ENCODE measurements around the gene GTF3C1.

The GTF3C1 gene

DNA sequence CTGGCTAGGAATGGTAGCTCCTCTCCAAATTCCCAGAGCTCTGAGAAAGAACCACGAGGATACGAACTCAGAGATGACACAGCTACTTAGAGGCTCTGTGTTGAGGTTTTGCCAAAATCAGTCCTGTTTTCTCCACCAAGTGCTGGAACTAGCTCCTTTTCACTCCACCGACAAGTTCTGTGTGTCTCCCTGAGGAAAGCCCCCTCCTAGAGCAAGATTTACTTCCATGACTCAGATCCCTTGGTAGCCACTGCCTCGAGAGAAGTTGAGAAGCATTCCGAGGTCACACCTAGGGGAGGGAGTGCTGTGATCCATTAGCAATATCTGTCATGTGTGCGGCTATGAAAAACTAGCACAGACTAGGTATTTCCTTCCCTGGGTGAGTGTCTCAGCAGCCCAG, 117.2 kb downstream of the GTF3C1 start:
- H3K79me2 ChIP-seq = no peaks in the 10 kb centered on the region
- no peak overlapping the region for H3K27ac ChIP-seq
- no peaks in the 10 kb centered on the region for H3K4me1 ChIP-seq
- no peak overlapping the region for H3K4me3 ChIP-seq (ENCODE audit: low read depth, low read length)
- H3K9ac ChIP-seq = no peak overlapping the region
- no peak overlapping the region for H2AFZ ChIP-seq
- TF ChIP-seq, protein P1, sequence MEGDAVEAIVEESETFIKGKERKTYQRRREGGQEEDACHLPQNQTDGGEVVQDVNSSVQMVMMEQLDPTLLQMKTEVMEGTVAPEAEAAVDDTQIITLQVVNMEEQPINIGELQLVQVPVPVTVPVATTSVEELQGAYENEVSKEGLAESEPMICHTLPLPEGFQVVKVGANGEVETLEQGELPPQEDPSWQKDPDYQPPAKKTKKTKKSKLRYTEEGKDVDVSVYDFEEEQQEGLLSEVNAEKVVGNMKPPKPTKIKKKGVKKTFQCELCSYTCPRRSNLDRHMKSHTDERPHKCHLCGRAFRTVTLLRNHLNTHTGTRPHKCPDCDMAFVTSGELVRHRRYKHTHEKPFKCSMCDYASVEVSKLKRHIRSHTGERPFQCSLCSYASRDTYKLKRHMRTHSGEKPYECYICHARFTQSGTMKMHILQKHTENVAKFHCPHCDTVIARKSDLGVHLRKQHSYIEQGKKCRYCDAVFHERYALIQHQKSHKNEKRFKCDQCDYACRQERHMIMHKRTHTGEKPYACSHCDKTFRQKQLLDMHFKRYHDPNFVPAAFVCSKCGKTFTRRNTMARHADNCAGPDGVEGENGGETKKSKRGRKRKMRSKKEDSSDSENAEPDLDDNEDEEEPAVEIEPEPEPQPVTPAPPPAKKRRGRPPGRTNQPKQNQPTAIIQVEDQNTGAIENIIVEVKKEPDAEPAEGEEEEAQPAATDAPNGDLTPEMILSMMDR (IDR thresholded peaks at IDR 0.05) = no peak
- no peaks in the 10 kb centered on the region for H3K36me3 ChIP-seq (ENCODE audit: control insufficient read depth, insufficient read depth, low read length)
- H3K9me3 ChIP-seq (ENCODE audit: control insufficient read depth, low read length) = no peaks in the 10 kb centered on the region
- no peak overlapping the region for H3K4me2 ChIP-seq (ENCODE audit: low read length)
- H3K27me3 ChIP-seq (ENCODE audit: control insufficient read depth, insufficient read depth, low read length) = no peaks in the 10 kb centered on the region

DNA sequence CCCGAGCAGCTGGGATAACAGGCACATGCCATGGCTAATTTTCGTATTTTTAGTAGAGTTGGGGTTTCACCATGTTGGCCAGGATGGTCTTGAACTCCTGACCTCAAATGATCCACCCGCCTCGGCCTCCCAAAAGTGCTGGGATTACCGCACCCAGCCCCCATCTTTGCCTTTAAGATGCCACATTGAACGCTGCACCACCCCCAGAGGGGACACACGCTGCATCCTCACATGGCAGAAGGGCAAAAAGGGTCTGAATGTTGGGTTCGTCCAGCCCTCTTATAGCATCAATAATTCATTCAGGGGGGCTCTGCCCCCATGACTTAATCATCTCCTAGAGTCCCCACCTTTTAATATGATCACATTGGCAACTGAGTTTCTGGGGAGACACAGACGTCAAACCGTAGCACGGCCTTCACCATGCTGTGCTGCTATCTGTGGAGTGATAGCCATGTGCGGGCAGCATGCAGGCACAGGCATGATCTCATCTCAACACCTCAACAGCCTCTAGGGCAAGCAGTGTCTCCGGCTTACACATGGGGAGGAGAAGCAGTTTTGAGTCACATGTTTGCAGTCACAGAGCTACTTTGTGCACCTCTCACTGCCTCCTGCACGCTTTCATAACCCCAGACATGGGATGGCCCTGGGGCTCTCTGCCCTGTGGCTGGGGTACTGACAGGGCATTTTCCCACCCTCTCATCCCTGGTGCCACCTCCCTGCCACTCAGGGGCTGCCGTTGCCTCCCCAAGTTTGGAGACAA, 117.8 kb downstream of the GTF3C1 start:
- Histone ChIP-seq H3K4me1 (no peaks in the 10 kb centered on the region), H3K36me3 (ENCODE audit: control insufficient read depth, insufficient read depth, low read length) (no peaks in the 10 kb centered on the region), H3K4me3 (ENCODE audit: low read depth, low read length) (no peak overlapping the region), H3K9me3 (ENCODE audit: control insufficient read depth, low read length) (no peaks in the 10 kb centered on the region), H3K79me2 (no peaks in the 10 kb centered on the region), H3K27ac (no peak overlapping the region), H3K4me2 (ENCODE audit: low read length) (no peak overlapping the region), H3K9ac (no peak overlapping the region), H2AFZ (no peak overlapping the region), H3K27me3 (ENCODE audit: control insufficient read depth, insufficient read depth, low read length) (no peaks in the 10 kb centered on the region)
- TF ChIP-seq, protein P1 (IDR thresholded peaks at IDR 0.05) = no peak

DNA sequence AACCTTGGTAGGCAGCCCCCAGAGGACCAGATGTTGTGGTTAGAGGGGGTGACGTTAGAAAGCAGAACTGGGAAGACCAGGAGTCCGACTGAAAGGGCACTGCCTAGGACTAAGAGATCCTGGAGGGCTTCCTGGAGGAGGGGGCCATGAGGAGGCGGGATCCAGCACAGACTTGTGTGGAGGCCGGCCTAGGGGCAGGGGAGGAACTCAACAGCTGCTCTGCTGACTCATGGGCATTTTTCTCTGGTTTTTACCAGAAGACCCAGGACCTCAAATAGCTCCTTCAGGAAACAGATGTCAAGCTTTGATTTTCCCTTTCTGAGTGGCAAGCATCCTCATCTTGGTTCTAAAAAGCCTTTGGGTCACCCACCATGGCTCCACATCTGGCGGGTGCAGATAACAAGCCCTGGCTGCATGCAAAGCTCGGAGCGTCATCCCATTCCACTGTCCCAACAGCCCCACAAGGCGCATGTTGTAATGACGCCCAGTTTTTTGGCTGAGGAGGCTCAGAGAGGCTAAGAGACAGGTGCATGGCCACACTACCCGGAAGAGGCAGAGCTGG, 118.7 kb downstream of the GTF3C1 start:
- no peak overlapping the region for H3K4me2 ChIP-seq (ENCODE audit: low read length)
- TF ChIP-seq, protein P1 (IDR thresholded peaks at IDR 0.05) = no peak
- no peaks in the 10 kb centered on the region for H3K27me3 ChIP-seq (ENCODE audit: control insufficient read depth, insufficient read depth, low read length)

DNA sequence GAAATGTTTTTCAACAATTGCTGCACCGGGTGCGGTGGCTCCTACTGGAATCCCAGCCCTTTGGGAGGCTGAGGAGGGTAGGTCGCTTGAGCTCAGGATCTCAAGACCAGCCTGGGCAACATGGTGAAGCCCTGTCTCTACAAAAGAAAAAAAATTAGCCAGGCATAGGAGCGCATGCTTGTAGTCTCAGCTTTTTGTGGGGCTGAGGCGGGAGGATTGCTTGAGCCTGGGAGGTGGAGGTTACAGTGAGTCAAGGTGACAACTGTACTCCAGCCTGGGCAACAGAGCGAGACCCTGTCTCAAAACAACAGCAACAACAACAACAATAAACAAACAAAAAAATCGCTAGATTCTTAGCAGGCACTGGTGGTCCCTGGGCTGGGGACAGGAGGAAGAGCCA, 119.2 kb downstream of the GTF3C1 start:
- TF ChIP-seq, protein P1 (IDR thresholded peaks at IDR 0.05) = no peak
- no peaks in the 10 kb centered on the region for H3K79me2 ChIP-seq
- H3K36me3 ChIP-seq (ENCODE audit: control insufficient read depth, insufficient read depth, low read length) = no peaks in the 10 kb centered on the region
- no peak overlapping the region for H3K4me2 ChIP-seq (ENCODE audit: low read length)
- H3K4me3 ChIP-seq (ENCODE audit: low read depth, low read length) = no peak overlapping the region
- H3K27me3 ChIP-seq (ENCODE audit: control insufficient read depth, insufficient read depth, low read length) = no peaks in the 10 kb centered on the region
- H3K9ac ChIP-seq = no peak overlapping the region
- no peak overlapping the region for H3K27ac ChIP-seq
- H3K4me1 ChIP-seq = no peaks in the 10 kb centered on the region
- H2AFZ ChIP-seq = no peak overlapping the region
- H3K9me3 ChIP-seq (ENCODE audit: control insufficient read depth, low read length) = no peaks in the 10 kb centered on the region

More for the DNA sequence above, 118.7 kb downstream of the GTF3C1 start:
- Histone ChIP-seq H3K79me2 (no peaks in the 10 kb centered on the region), H3K9me3 (ENCODE audit: control insufficient read depth, low read length) (no peaks in the 10 kb centered on the region), H2AFZ (no peak overlapping the region), H3K4me3 (ENCODE audit: low read depth, low read length) (no peak overlapping the region), H3K27ac (no peak overlapping the region), H3K9ac (no peak overlapping the region), H3K4me1 (no peaks in the 10 kb centered on the region), H3K36me3 (ENCODE audit: control insufficient read depth, insufficient read depth, low read length) (no peaks in the 10 kb centered on the region)
